ENCODE data around the gene OTOP2.
"Not testable (repeated sequence)": the region's sequence is repeated elsewhere in the genome, so short reads cannot be mapped to it uniquely, and the experiment has no call there.

The OTOP2 gene

DNA sequence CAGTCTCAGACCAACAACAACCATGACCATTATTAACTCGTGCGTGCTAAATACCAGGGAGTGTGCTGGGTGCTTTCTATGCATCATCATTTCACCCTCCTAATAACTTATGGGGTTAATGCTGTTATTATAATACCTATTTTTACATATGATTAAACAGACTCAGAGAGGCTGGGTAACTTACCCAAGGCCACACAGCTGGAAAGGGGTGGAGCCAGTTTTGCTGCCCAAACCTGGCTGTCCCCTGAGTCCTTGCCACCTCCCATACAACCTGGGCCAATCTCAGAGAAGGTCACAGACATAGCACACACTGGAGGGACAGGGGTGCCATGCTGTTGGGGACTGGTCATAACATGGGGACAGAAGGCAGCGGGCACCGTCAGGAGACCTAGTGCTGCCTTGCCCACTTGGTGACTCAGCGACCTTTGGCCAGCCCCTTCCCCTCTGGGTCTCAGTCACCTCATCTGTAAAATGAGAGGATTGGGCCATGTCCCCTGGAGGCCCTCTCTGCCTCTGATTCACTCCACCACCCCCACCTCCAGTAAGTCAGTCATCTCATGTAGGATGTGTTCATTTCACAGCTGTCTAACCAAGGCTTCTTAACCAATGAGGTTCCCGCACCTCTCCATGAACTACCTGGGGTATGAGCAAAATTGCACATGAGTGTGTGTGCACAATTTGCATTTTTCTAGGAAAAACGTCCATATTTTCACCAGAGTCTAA lies 19.2 kb upstream of the OTOP2 start:
- no peaks in the 10 kb centered on the region for H3K9me3 ChIP-seq (ENCODE audit: control insufficient read depth, low read length)
- H3K4me1 ChIP-seq (ENCODE audit: control insufficient read depth, insufficient read depth, low read length) = peaks cover 4% of the 10 kb centered on the region
- H3K9ac ChIP-seq (ENCODE audit: low read length) = no peak overlapping the region
- no peak overlapping the region for H3K4me3 ChIP-seq (ENCODE audit: low read length)
- no peaks in the 10 kb centered on the region for H3K36me3 ChIP-seq (ENCODE audit: control insufficient read depth, insufficient read depth, low read length)
- H3K27me3 ChIP-seq (ENCODE audit: control insufficient read depth, insufficient read depth, low read length) = peaks cover 54% of the 10 kb centered on the region

DNA sequence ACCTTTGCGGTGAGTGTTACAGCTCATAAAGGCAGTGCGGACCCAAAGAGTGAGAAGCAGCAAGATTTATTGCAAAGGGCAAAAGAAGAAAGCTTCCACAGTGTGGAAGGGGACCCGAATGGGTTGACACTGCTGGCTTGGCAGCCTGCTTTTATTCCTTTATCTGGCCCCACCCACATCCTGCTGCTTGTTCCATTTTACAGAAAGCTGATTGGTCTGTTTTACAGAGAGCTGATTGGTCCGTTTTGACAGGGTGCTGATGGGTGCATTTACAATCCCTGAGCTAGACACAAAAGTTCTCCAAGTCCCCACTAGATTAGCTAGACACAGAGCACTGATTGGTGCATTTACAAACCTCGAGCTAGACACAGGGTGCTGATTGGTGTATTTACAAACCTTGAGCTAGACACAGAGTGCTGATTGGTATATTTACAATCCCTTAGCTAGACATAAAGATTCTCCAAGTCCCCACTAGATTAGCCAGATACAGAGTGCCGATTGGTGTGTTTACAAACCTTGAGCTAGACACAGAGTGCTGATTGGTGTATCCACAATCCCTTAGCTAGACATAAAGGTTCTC lies 17.8 kb upstream of the OTOP2 start:
- peaks cover 42% of the 10 kb centered on the region for H3K27me3 ChIP-seq (ENCODE audit: control insufficient read depth, insufficient read depth, low read length)
- H3K9me3 ChIP-seq (ENCODE audit: control insufficient read depth, low read length); H3K36me3 ChIP-seq (ENCODE audit: control insufficient read depth, insufficient read depth, low read length); H3K4me3 ChIP-seq (ENCODE audit: low read length); H3K4me1 ChIP-seq (ENCODE audit: control insufficient read depth, insufficient read depth, low read length); H3K9ac ChIP-seq (ENCODE audit: low read length): not testable (repeated sequence)

DNA sequence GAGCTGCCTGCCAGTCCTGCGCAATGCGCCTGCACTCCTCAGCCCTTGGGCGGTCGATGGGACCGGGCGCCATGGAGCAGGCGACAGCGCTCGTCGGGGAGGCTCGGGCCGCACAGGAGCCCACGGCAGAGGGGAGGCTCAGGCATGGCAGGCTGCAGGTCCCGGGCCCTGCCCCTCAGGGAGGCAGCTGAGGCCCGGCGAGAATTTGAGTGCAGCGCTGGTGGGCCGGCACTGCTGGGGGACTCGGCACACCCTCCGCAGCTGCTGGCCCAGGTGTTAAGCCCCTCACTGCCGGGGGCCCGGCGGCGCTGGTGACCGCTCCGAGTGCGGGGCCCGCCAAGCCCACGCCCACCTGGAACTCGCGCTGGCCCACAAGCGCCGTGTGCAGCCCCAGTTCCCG lies 17.1 kb upstream of the OTOP2 start:
- Histone ChIP-seq H3K9ac (ENCODE audit: low read length) (no peak overlapping the region), H3K4me3 (ENCODE audit: low read length) (no peak overlapping the region), H3K36me3 (ENCODE audit: control insufficient read depth, insufficient read depth, low read length) (no peaks in the 10 kb centered on the region), H3K9me3 (ENCODE audit: control insufficient read depth, low read length) (no peaks in the 10 kb centered on the region), H3K27me3 (ENCODE audit: control insufficient read depth, insufficient read depth, low read length) (peaks cover 37% of the 10 kb centered on the region), H3K4me1 (ENCODE audit: control insufficient read depth, insufficient read depth, low read length) (peaks cover 2% of the 10 kb centered on the region)

DNA sequence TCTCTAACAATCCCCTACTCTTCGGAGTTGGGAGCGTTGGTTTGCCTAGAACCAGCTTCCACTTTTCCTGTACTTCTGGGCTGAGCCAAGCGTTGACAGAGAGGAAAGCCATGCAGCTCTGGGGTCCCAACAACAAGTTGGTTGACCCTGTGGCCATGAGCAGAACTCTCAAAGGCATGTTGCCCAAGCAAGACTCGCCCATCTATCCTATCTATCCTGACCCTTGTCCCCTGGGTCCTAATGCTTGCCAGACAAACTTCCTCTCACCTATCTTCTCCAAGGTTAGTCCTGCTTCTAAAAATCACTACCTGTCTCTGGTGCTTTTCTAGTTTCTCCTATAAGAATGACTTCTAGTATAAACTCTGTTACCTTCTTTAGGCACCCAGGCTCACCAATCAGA lies 15.0 kb upstream of the OTOP2 start:
- H3K4me3 ChIP-seq (ENCODE audit: low read length); H3K4me1 ChIP-seq (ENCODE audit: control insufficient read depth, insufficient read depth, low read length); H3K9me3 ChIP-seq (ENCODE audit: control insufficient read depth, low read length); H3K9ac ChIP-seq (ENCODE audit: low read length); H3K36me3 ChIP-seq (ENCODE audit: control insufficient read depth, insufficient read depth, low read length): not testable (repeated sequence)
- H3K27me3 ChIP-seq (ENCODE audit: control insufficient read depth, insufficient read depth, low read length) = peaks cover 18% of the 10 kb centered on the region

DNA sequence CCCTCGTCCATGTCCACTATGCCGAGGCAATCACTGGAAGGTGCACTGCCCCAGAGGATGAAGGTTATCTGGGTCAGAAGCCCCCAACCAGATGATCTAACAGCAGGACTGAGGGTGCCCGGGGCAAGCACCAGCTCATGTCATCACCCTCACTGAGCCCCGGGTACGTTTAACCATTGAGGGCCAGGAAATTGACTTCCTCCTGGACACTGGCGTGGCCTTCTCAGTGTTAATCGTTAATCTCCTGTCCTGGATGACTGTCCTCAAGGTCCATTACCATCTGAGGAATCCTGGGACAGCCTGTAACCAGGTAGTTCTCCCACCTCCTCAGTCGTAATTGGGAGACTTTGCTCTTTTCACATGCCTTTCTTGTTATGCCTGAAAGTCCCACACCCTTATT lies 12.7 kb upstream of the OTOP2 start:
- H3K27me3 ChIP-seq (ENCODE audit: control insufficient read depth, insufficient read depth, low read length) = peaks cover 11% of the 10 kb centered on the region
- not testable (repeated sequence) for H3K4me1 ChIP-seq (ENCODE audit: control insufficient read depth, insufficient read depth, low read length); H3K4me3 ChIP-seq (ENCODE audit: low read length); H3K9me3 ChIP-seq (ENCODE audit: control insufficient read depth, low read length); H3K9ac ChIP-seq (ENCODE audit: low read length); H3K36me3 ChIP-seq (ENCODE audit: control insufficient read depth, insufficient read depth, low read length)

DNA sequence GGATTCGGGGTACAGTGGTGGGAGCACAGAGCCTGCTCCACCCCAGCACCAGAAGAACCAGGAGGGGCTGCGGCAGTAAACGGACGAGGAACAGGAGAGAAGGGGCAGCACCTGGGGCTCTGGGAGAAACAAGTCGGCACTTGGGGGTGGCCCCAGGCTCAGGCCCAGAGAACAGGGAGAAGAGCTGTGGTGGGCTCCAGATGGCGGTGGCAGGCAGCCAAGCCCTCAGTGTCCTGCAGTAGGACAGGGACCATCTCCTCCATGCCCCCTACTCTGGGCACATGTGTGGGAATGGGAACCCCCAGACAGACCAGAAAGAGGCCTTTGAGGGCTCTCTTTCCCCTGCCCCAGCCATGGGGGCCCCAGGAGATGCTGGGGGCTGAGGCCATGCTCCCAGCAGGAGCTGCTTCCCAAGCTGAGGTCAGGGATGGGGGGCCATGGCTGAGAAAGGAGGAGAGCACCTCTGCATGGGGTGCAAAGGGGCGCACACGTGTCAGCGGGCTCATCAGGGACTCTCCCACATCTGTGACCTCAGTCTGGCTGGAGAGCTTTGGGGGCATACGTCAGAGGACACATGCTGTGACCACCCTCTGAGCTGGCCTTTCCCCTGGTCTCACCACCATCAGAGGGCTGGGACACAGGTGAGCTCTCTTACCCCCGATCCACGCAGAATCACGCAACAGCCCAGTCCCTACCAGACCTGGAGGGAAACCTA lies 7.8 kb upstream of the OTOP2 start:
- H3K4me3 ChIP-seq (ENCODE audit: low read length) = no peak overlapping the region
- H3K4me1 ChIP-seq (ENCODE audit: control insufficient read depth, insufficient read depth, low read length) = peaks cover 8% of the 10 kb centered on the region
- H3K9ac ChIP-seq (ENCODE audit: low read length) = no peak overlapping the region
- peaks cover 23% of the 10 kb centered on the region for H3K27me3 ChIP-seq (ENCODE audit: control insufficient read depth, insufficient read depth, low read length)
- no peaks in the 10 kb centered on the region for H3K36me3 ChIP-seq (ENCODE audit: control insufficient read depth, insufficient read depth, low read length)
- no peaks in the 10 kb centered on the region for H3K9me3 ChIP-seq (ENCODE audit: control insufficient read depth, low read length)

DNA sequence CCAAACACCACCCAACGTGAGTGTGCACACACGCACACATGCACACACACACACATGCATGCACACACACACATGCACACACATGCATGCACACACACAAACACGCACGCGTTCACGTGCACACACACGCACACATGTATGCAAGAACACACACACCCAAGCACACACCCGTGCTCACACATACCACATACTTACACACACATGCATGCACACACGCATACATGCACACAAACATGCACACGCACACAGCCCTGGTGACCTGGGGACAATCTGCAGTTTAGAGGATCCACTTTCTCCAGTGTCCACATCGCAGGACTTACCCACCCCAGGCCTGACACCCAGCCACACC lies 7.2 kb upstream of the OTOP2 start:
- Histone ChIP-seq H3K27me3 (ENCODE audit: control insufficient read depth, insufficient read depth, low read length) (peaks cover 28% of the 10 kb centered on the region), H3K4me3 (ENCODE audit: low read length) (no peak overlapping the region), H3K36me3 (ENCODE audit: control insufficient read depth, insufficient read depth, low read length) (no peaks in the 10 kb centered on the region), H3K9me3 (ENCODE audit: control insufficient read depth, low read length) (no peaks in the 10 kb centered on the region), H3K9ac (ENCODE audit: low read length) (no peak overlapping the region), H3K4me1 (ENCODE audit: control insufficient read depth, insufficient read depth, low read length) (peaks cover 8% of the 10 kb centered on the region)

DNA sequence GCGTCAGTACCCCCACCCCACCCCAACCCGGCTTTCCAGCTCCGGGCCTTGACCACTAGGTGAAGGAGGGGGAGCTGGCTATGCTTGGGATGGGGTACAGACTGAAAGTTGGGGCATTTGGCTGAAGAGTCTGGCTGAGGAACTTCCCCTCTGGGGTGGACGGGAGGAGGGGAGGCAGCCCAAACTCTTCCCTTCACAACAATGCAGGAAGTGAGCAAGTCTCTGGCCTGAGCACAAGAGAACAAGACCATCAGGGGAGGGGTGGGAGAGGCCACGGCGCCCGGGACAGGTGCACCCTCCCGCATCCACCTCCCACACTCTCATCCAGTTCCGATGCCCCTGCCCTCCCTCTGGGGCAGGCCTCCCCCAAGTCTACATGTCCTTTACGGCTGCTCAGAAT lies 6.6 kb upstream of the OTOP2 start:
- Histone ChIP-seq H3K4me1 (ENCODE audit: control insufficient read depth, insufficient read depth, low read length) (peaks cover 8% of the 10 kb centered on the region), H3K27me3 (ENCODE audit: control insufficient read depth, insufficient read depth, low read length) (peaks cover 32% of the 10 kb centered on the region)

DNA sequence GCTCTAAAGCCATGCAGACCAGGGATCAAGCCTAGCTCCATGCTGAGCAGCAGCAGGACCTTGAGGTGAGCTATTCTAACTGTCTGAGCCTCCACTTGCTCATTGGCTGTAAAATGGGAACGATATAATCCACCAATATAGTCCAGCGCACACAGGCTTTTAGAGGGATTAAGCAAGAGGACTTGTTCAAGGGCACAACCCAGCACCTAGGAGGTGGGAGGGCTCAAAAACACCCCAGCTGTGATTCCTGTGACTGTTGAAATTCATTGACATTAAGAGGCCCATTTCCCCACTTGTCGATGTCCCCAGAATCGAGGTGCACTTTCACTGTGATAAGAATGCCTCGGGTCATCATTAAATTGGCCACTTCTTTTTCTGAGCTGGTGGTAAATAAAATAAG lies 5.2 kb upstream of the OTOP2 start:
- Histone ChIP-seq H3K4me1 (ENCODE audit: control insufficient read depth, insufficient read depth, low read length) (peaks cover 14% of the 10 kb centered on the region), H3K27me3 (ENCODE audit: control insufficient read depth, insufficient read depth, low read length) (peaks cover 47% of the 10 kb centered on the region), H3K9me3 (ENCODE audit: control insufficient read depth, low read length) (no peaks in the 10 kb centered on the region), H3K36me3 (ENCODE audit: control insufficient read depth, insufficient read depth, low read length) (no peaks in the 10 kb centered on the region), H3K4me3 (ENCODE audit: low read length) (no peak overlapping the region), H3K9ac (ENCODE audit: low read length) (no peak overlapping the region)

More for the DNA sequence above, 6.6 kb upstream of the OTOP2 start:
- H3K9ac ChIP-seq (ENCODE audit: low read length) = no peak overlapping the region
- no peaks in the 10 kb centered on the region for H3K36me3 ChIP-seq (ENCODE audit: control insufficient read depth, insufficient read depth, low read length)
- no peak overlapping the region for H3K4me3 ChIP-seq (ENCODE audit: low read length)
- no peaks in the 10 kb centered on the region for H3K9me3 ChIP-seq (ENCODE audit: control insufficient read depth, low read length)

DNA sequence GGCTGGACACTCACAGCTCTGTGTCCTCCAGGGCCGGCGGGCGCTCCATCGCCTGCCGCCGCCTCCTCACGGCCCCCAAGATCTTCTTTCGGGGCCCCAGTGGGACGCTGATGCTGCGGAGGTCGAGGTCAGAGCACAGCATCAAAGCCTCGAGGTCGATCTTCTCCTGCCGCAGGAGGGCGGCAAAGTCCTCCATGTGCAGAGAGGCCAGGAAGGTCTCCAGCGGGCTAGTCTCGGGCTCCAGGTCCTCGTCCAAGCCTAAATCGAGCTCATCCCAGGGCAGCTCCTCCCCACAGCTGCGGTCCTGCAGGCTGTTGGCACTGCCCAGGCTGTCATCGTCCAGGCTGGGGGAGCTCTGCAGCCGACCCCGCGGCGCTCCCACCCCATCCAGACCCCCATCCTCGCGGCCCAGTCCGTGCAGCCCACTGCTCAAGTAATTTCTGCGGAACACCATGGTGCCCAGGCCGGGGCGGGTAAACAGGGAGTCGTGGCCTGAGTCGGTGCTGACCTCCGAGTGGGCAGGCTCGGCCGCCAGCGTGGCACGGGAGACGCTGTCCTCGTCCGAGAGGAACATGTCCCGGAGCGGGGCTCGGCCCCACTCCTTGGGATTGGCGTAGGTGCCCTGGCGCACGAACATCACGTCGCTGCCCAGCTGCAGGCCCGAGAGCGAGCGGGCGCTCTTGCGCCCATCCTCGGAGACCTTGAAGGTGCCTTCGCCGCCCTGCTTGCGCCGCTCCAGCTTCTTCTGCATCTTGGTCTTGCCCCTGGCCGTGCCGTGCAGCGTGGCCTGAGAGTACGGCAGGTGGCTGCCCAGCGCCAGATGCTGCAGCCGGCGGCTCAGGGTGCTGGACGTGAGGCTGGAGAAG lies 4.4 kb upstream of the OTOP2 start:
- no peak overlapping the region for H3K9ac ChIP-seq (ENCODE audit: low read length)
- H3K4me1 ChIP-seq (ENCODE audit: control insufficient read depth, insufficient read depth, low read length) = peaks cover 22% of the 10 kb centered on the region
- no peaks in the 10 kb centered on the region for H3K9me3 ChIP-seq (ENCODE audit: control insufficient read depth, low read length)
- H3K36me3 ChIP-seq (ENCODE audit: control insufficient read depth, insufficient read depth, low read length) = no peaks in the 10 kb centered on the region
- peaks cover 54% of the 10 kb centered on the region for H3K27me3 ChIP-seq (ENCODE audit: control insufficient read depth, insufficient read depth, low read length)
- no peak overlapping the region for H3K4me3 ChIP-seq (ENCODE audit: low read length)

DNA sequence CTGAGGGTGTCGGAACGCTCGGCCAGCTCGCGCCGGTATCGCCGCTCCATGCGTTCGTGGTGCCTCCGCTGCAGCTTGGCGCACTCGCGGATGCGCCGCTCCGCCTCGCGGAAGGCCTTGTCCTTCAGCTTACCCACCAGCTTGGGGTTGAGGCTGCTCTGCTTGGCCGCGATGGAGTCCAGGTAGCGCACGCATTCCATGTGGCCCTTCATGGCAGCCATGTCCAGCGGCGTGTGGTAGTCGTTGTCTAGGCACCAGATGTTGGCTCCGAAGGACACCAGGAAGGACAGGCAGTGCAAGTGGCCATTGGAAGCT lies 3.8 kb upstream of the OTOP2 start:
- peaks cover 60% of the 10 kb centered on the region for H3K27me3 ChIP-seq (ENCODE audit: control insufficient read depth, insufficient read depth, low read length)

DNA sequence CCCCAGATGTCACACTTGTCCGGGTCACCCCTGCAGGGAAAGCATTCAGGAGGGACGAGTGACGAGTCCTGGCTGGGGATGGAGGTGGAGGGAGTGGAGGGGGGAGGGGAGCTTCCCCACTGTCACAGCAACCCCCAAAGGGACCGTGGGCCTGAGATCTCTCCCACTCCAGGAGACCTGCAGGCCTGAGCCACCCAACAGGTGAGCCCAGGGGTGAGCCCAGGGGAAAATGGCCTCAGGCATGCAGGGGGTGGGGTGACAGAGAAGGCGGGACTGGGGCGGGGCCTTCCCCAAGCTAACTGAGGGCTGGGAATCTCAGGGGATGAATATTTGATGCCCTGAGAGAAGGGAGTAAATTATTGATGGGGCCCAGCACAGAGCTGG lies 3.4 kb upstream of the OTOP2 start:
- no peaks in the 10 kb centered on the region for H3K9me3 ChIP-seq (ENCODE audit: control insufficient read depth, low read length)
- peaks cover 24% of the 10 kb centered on the region for H3K4me1 ChIP-seq (ENCODE audit: control insufficient read depth, insufficient read depth, low read length)
- no peak overlapping the region for H3K9ac ChIP-seq (ENCODE audit: low read length)
- no peak overlapping the region for H3K4me3 ChIP-seq (ENCODE audit: low read length)
- peaks cover 61% of the 10 kb centered on the region for H3K27me3 ChIP-seq (ENCODE audit: control insufficient read depth, insufficient read depth, low read length)
- H3K36me3 ChIP-seq (ENCODE audit: control insufficient read depth, insufficient read depth, low read length) = no peaks in the 10 kb centered on the region

More for the DNA sequence above, 3.8 kb upstream of the OTOP2 start:
- Histone ChIP-seq H3K4me1 (ENCODE audit: control insufficient read depth, insufficient read depth, low read length) (peaks cover 24% of the 10 kb centered on the region), H3K9me3 (ENCODE audit: control insufficient read depth, low read length) (no peaks in the 10 kb centered on the region), H3K4me3 (ENCODE audit: low read length) (no peak overlapping the region), H3K36me3 (ENCODE audit: control insufficient read depth, insufficient read depth, low read length) (no peaks in the 10 kb centered on the region), H3K9ac (ENCODE audit: low read length) (no peak overlapping the region)

All from mucosa of stomach (tissue), 1 donor.